ENCODE measurements around the gene PRSS53. TPM values are rescaled to one million over a fixed set of nuclear protein-coding genes. Genes with fewer than 3 reads are reported as not detected.

PRSS53 gene
- total RNA-seq, 1 experiment from 2014 or later, result 4.4 TPM

- BruUV-seq (replicated peaks), result no TSS peak
- Mint-ChIP-seq H3K4me1 (ENCODE audit: insufficient read depth, unreplicated experiment) (peaks cover 12% of the 10 kb centered on the region), H3K9me3 (ENCODE audit: unreplicated experiment) (no peaks in the 10 kb centered on the region), H3K4me3 (ENCODE audit: unreplicated experiment) (peak within 1 kb of the TSS; percentile 85), H3K27me3 (ENCODE audit: insufficient read depth, unreplicated experiment) (no peaks in the 10 kb centered on the region), H3K27ac (ENCODE audit: low read depth, unreplicated experiment) (peak within 1 kb of the TSS; percentile 77), H3K36me3 (ENCODE audit: insufficient read depth, unreplicated experiment) (peaks cover 22% of the 10 kb centered on the region)
- ChIA-PET POLR2A (interaction anchor here (0.7 to 6.5 kb wide), 14 partner anchors 21 to 364 kb away, joined by 3 to 78 read pairs (median 4); partner anchors contain the start of genes FUS, KAT8, PRSS8 and STX4), CTCF (interaction anchor here (0.6 to 5.2 kb wide), 6 partner anchors 12 to 364 kb away, joined by 3 to 27 read pairs (median 4); partner anchors contain the start of genes ARMC5 and HSD3B7)
- no peak for TF ChIP-seq CTCF (IDR thresholded peaks at IDR 0.05; ENCODE audit: unreplicated experiment)
- intact Hi-C loops (cut with micrococcal nuclease), result loop anchor here (1.0 to 2.0 kb wide), 2 partner anchors 20 to 109 kb away; partner anchors contain the start of genes HSD3B7, ZNF646 and ZNF668
- peak; percentile 99 for DNase-seq (ENCODE audit: unreplicated experiment)
Measured at GRCh38 chr16:31094424-31095120, 5.8 kb upstream of the PRSS53 start, which contains the start of gene VKORC1. TSS of gene VKORC1 (minus strand) at chr16:31094797. CDS start at chr16:31094729, 68 bp downstream.

GRCh38 chr16:31094088-31094423 lies 5.3 kb upstream of the PRSS53 start:
- Mint-ChIP-seq H3K36me3 (ENCODE audit: insufficient read depth, unreplicated experiment) (peaks cover 22% of the 10 kb centered on the region), H3K27me3 (ENCODE audit: insufficient read depth, unreplicated experiment) (no peaks in the 10 kb centered on the region), H3K4me3 (ENCODE audit: unreplicated experiment) (peak overlapping the region; percentile 85), H3K27ac (ENCODE audit: low read depth, unreplicated experiment) (peak overlapping the region; percentile 77), H3K9me3 (ENCODE audit: unreplicated experiment) (no peaks in the 10 kb centered on the region), H3K4me1 (ENCODE audit: insufficient read depth, unreplicated experiment) (peaks cover 12% of the 10 kb centered on the region)
- ChIA-PET CTCF (interaction anchor here (0.7 to 5.2 kb wide), 4 partner anchors 11 to 365 kb away, joined by 3 to 27 read pairs (median 4); partner anchors contain the start of genes ARMC5 and HSD3B7), POLR2A (interaction anchor here (0.5 to 6.5 kb wide), 15 partner anchors 20 to 364 kb away, joined by 3 to 78 read pairs (median 3); partner anchors contain the start of genes FUS, KAT8, PRSS8 and STX4)
- TSS peak; percentile 21 for BruUV-seq (replicated peaks)
- no peak for DNase-seq (ENCODE audit: unreplicated experiment)
- no peak for TF ChIP-seq CTCF (IDR thresholded peaks at IDR 0.05; ENCODE audit: unreplicated experiment)
- intact Hi-C loops (cut with micrococcal nuclease), result loop anchor here (2.0 kb wide), 1 partner anchor 19 kb away; the partner anchor contains the start of genes ZNF646 and ZNF668

- no peak for TF ChIP-seq CTCF (IDR thresholded peaks at IDR 0.05; ENCODE audit: unreplicated experiment)
- intact Hi-C loops (cut with micrococcal nuclease), result no loop called here
- POLR2A ChIA-PET, result interaction anchor here (0.5 to 6.5 kb wide), 13 partner anchors 16 to 367 kb away, joined by 3 to 78 read pairs (median 5); partner anchors contain the start of genes FUS, KAT8, PRSS8 and ZNF646
Measured at GRCh38 chr16:31093132-31093703, 4.5 kb upstream of the PRSS53 start.

GRCh38 chr16:31092330-31092729 lies 3.6 kb upstream of the PRSS53 start:
- BruUV-seq (replicated peaks), result no TSS peak
- H3K27me3 Mint-ChIP-seq (ENCODE audit: insufficient read depth, unreplicated experiment), result no peaks in the 10 kb centered on the region
- intact Hi-C loops (cut with micrococcal nuclease), result no loop called here
- TF ChIP-seq CTCF (IDR thresholded peaks at IDR 0.05; ENCODE audit: unreplicated experiment), result no peak
- DNase-seq (ENCODE audit: unreplicated experiment), result no peak
- no peaks in the 10 kb centered on the region for H3K9me3 Mint-ChIP-seq (ENCODE audit: unreplicated experiment)
- ChIA-PET POLR2A (interaction anchor here (0.7 to 6.5 kb wide), 4 partner anchors 18 to 368 kb away, joined by 3 to 78 read pairs (median 24); partner anchors contain the start of genes KAT8, ZNF646 and ZNF668), CTCF (interaction anchor here (0.6 to 5.2 kb wide), 16 partner anchors 42 to 781 kb away, joined by 3 to 27 read pairs (median 3); partner anchors contain the start of genes HSD3B7, ZNF267 and ZNF843)
- no peak overlapping the region for H3K27ac Mint-ChIP-seq (ENCODE audit: low read depth, unreplicated experiment)
- H3K4me1 Mint-ChIP-seq (ENCODE audit: insufficient read depth, unreplicated experiment), result peaks cover 12% of the 10 kb centered on the region
- H3K36me3 Mint-ChIP-seq (ENCODE audit: insufficient read depth, unreplicated experiment), result peaks cover 22% of the 10 kb centered on the region
- peak overlapping the region; percentile 85 for H3K4me3 Mint-ChIP-seq (ENCODE audit: unreplicated experiment)

More at GRCh38 chr16:31093132-31093703, 4.5 kb upstream of the PRSS53 start:
- Mint-ChIP-seq H3K27ac (ENCODE audit: low read depth, unreplicated experiment) (peak overlapping the region; percentile 1), H3K36me3 (ENCODE audit: insufficient read depth, unreplicated experiment) (peaks cover 22% of the 10 kb centered on the region), H3K4me1 (ENCODE audit: insufficient read depth, unreplicated experiment) (peaks cover 12% of the 10 kb centered on the region), H3K4me3 (ENCODE audit: unreplicated experiment) (peak overlapping the region; percentile 85), H3K27me3 (ENCODE audit: insufficient read depth, unreplicated experiment) (no peaks in the 10 kb centered on the region), H3K9me3 (ENCODE audit: unreplicated experiment) (no peaks in the 10 kb centered on the region)
- CTCF ChIA-PET, result interaction anchor here (0.6 to 5.2 kb wide), 8 partner anchors 42 to 364 kb away, joined by 3 to 27 read pairs (median 4); partner anchors contain the start of genes HSD3B7 and ZNF843
- BruUV-seq (replicated peaks), result no TSS peak
- DNase-seq (ENCODE audit: unreplicated experiment), result peak; percentile 50
